ENCODE measurements around the gene MOV10. TPM values are rescaled to one million over a fixed set of nuclear protein-coding genes. Genes with fewer than 3 reads are reported as not detected.

Gene MOV10
- total and polyA plus RNA-seq, 9 of the 15 experiments (the other 6 are each of a cell fraction or from before 2014, with no cell fraction given), result 16.7 to 105 (median 49.5) TPM

GRCh38 chr1:112704934-112705627 is 30.6 kb downstream of the MOV10 start (continued):
- TF ChIP-seq PRMT5 (CRISPR knock-in tag; IDR thresholded peaks at IDR 0.05) (no peak), E2F3 (CRISPR knock-in tag; IDR thresholded peaks at IDR 0.05) (no peak), MLLT1 (IDR thresholded peaks at IDR 0.05) (peak; percentile 85 to 91), POLR2A (conservative IDR thresholded peaks at IDR 0.05) (peak; percentile 96), NCOA1 (IDR thresholded peaks at IDR 0.05; ENCODE audit: low read depth) (0 out of 2 replicates have a peak, but pooled peaks have one; percentile 46), SRSF7 (optimal IDR thresholded peaks at IDR 0.05; ENCODE audit: low read depth, low read length) (no peak), ZKSCAN1 (IDR thresholded peaks at IDR 0.05; ENCODE audit: low read depth, low read length) (no peak), CCNT2 (IDR thresholded peaks at IDR 0.05; ENCODE audit: borderline replicate concordance, extremely low read depth, insufficient read length, low read depth, low read length) (peak; percentile 74), ZC3H11A (IDR thresholded peaks at IDR 0.05; ENCODE audit: low read depth, low read length) (no peak), ZNF717 (CRISPR knock-in tag; IDR thresholded peaks at IDR 0.05) (no peak), ZNF143 (CRISPR knock-in tag; IDR thresholded peaks at IDR 0.05) (no peak), ZNF445 (CRISPR knock-in tag; IDR thresholded peaks at IDR 0.05; ENCODE audit: low read depth) (no peak), SFPQ (IDR thresholded peaks at IDR 0.05; ENCODE audit: low read depth, low read length) (no peak), ZNF707 (CRISPR knock-in tag; conservative IDR thresholded peaks at IDR 0.05) (no peak), POLR2H (tag; IDR thresholded peaks at IDR 0.05; ENCODE audit: low read depth) (no peak), IRF2 (CRISPR knock-in tag; IDR thresholded peaks at IDR 0.05) (no peak), THAP7 (CRISPR knock-in tag; IDR thresholded peaks at IDR 0.05) (no peak)
